ENCODE measurements around the gene CRYBB3. TPM values are rescaled to one million over a fixed set of nuclear protein-coding genes. Genes with fewer than 3 reads are reported as not detected.
"Not testable (repeated sequence)": the region's sequence is repeated elsewhere in the genome, so short reads cannot be mapped to it uniquely, and the experiment has no call there.

Gene CRYBB3
- total RNA-seq, 4 donors from 2014 or later: not detected

DNA sequence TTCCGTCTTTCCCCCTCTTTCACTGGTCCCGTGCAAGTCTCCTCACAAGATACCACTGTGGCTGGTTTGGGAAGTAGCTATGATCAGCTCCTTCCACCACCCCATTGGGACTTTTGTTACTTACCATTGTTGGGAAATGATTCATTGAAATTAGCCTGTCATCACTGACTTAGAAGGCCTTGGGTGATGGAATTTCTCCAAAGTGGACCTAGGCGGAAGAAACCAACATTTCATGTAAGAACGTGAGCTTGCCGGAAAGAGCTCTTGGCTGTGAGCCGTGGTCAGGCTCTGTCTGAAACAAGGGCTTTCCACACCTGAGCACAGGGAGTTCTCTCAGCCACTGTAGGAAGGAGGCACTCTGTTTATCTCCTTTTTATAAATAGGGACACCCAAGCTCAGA, 23.5 kb upstream of the CRYBB3 start:
- Histone ChIP-seq H3K36me3 (peaks cover 0 to 98% of the 10 kb centered on the region in 2 donors), H3K4me1 (no peaks in the 10 kb centered on the region), H3K4me3 (no peak overlapping the region), H3K27ac (no peak overlapping the region), H3K27me3 (no peaks in the 10 kb centered on the region), H3K9me3 (peaks cover 0 to 11% (median 0%) of the 10 kb centered on the region in 3 donors)
- ATAC-seq: no peak
- TF ChIP-seq EP300 (IDR thresholded peaks at IDR 0.05): no peak
- no peak for TF ChIP-seq POLR2A (IDR thresholded peaks at IDR 0.05)
- no peak for TF ChIP-seq POLR2AphosphoS5 (IDR thresholded peaks at IDR 0.05)
- TF ChIP-seq, protein P1, sequence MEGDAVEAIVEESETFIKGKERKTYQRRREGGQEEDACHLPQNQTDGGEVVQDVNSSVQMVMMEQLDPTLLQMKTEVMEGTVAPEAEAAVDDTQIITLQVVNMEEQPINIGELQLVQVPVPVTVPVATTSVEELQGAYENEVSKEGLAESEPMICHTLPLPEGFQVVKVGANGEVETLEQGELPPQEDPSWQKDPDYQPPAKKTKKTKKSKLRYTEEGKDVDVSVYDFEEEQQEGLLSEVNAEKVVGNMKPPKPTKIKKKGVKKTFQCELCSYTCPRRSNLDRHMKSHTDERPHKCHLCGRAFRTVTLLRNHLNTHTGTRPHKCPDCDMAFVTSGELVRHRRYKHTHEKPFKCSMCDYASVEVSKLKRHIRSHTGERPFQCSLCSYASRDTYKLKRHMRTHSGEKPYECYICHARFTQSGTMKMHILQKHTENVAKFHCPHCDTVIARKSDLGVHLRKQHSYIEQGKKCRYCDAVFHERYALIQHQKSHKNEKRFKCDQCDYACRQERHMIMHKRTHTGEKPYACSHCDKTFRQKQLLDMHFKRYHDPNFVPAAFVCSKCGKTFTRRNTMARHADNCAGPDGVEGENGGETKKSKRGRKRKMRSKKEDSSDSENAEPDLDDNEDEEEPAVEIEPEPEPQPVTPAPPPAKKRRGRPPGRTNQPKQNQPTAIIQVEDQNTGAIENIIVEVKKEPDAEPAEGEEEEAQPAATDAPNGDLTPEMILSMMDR (IDR thresholded peaks at IDR 0.05): no peak
- 95% methylated on average over 4 of the region's 6 CpGs; no CpG with 5 or more reads in 1 of the 2 donors for WGBS, 2 donors (ENCODE audit: low coverage in 1 of 2)

DNA sequence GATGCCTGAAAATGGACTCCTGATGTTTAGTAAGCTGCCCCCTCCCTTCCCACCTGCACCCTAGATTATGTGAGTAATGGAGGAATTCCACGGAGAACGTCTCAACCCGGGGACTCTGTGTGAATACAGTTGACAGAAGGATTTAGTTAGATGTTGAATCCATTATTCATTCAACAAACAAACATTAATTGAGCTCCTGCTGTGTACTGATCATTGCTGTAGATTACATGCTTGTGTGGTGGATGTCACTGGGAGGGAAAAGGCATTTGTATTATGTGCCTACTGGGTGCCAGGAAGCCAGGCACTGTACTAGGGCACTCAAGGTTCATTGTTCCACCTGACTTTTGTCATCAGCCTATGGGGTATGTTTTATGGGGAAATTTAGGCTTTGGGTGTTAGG, 22.9 kb upstream of the CRYBB3 start:
- no peak for ATAC-seq
- H3K9me3 ChIP-seq: peaks cover 0 to 11% (median 0%) of the 10 kb centered on the region in 3 donors
- WGBS, 2 donors (ENCODE audit: low coverage in 1 of 2): no CpG with 5 or more reads among the region's 3 CpGs

DNA sequence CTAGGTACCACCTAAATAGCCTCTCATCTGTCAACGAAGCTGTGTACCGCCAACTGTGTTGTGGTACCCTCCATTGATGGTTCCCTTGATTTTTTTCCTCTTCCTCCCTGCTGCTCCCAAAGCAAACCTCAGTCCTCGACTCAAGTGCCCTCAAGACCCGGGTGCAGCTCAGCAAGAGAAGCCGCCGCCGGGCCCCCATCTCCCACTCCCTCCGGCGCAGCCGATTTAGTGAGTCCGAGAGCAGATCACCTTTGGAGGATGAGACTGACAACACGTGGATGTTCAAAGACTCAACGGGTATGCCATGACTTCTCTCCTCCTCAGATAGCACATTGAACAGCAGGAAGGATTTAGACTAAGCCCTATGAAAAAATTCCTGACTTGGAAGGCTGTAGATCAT, 22.4 kb upstream of the CRYBB3 start:
- TF ChIP-seq, protein P1 (IDR thresholded peaks at IDR 0.05): no peak
- TF ChIP-seq POLR2AphosphoS5 (IDR thresholded peaks at IDR 0.05): no peak
- H3K27me3 ChIP-seq: no peaks in the 10 kb centered on the region
- no peaks in the 10 kb centered on the region for H3K4me1 ChIP-seq
- no peak for ATAC-seq
- H3K27ac ChIP-seq: no peak overlapping the region
- 68 to 98% methylated on average over 3 to 7 of the region's 13 CpGs for WGBS, 2 donors (ENCODE audit: low coverage in 1 of 2)
- H3K9me3 ChIP-seq: peaks cover 0 to 11% (median 0%) of the 10 kb centered on the region in 3 donors
- no peak overlapping the region for H3K4me3 ChIP-seq
- peaks cover 0 to 96% of the 10 kb centered on the region in 2 donors for H3K36me3 ChIP-seq

More for the DNA sequence above, 22.9 kb upstream of the CRYBB3 start:
- TF ChIP-seq, protein P1 (IDR thresholded peaks at IDR 0.05): no peak
- TF ChIP-seq POLR2AphosphoS5 (IDR thresholded peaks at IDR 0.05) (no peak), POLR2A (IDR thresholded peaks at IDR 0.05) (no peak), EP300 (IDR thresholded peaks at IDR 0.05) (no peak)
- H3K4me3 ChIP-seq: no peak overlapping the region
- no peak overlapping the region for H3K27ac ChIP-seq
- H3K36me3 ChIP-seq: peaks cover 0 to 97% of the 10 kb centered on the region in 2 donors
- no peaks in the 10 kb centered on the region for H3K4me1 ChIP-seq
- no peaks in the 10 kb centered on the region for H3K27me3 ChIP-seq

DNA sequence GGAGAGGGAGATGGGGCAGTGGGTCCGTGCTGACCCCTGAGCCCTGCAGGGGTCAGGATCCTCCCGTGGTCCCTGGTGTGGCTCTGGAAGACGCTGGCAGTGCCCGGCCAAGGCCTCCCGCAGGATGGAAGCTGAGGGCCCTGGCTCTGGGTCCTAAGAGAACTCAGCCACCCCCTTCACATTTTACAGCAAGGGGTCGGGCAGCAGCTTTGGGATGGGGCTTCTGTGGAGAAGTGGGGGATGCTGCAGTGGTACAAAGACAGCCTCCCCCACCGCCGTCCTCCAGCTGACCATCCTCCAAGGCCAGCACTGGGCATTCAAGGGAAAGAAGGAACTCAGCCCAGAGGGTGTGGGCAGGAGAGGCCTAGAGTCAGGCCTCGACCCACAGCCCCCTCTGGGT, 21.8 kb upstream of the CRYBB3 start:
- Histone ChIP-seq H3K4me3 (no peak overlapping the region), H3K4me1 (no peaks in the 10 kb centered on the region), H3K27me3 (no peaks in the 10 kb centered on the region), H3K9me3 (peaks cover 0 to 11% (median 0%) of the 10 kb centered on the region in 3 donors), H3K36me3 (peaks cover 0 to 96% of the 10 kb centered on the region in 2 donors), H3K27ac (no peak overlapping the region)
- WGBS, 2 donors (ENCODE audit: low coverage in 1 of 2): no CpG with 5 or more reads among the region's 9 CpGs
- no peak for ATAC-seq
- TF ChIP-seq EP300 (IDR thresholded peaks at IDR 0.05): no peak
- TF ChIP-seq, protein P1 (IDR thresholded peaks at IDR 0.05): no peak
- no peak for TF ChIP-seq POLR2A (IDR thresholded peaks at IDR 0.05)
- TF ChIP-seq POLR2AphosphoS5 (IDR thresholded peaks at IDR 0.05): no peak

DNA sequence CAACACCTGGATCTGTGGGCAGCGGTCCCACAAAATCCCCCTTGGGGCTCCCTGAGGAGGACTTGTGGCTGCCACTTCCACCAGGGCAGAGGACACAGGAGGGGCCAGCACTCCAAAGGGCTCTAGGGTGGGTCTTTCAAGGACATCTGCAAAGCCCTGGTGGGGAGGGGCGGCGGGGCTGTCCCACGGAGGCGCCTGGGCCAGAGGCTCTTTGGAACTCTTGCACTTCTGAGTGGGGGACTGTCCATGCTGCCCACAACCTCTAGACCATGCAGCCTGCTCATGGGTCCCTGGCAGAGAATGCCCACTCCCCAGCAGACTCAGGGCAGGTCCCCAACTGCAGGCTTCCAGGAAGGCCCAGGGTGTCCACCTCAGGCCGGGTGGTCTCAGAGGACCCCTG, 21.3 kb upstream of the CRYBB3 start:
- H3K4me3 ChIP-seq, H3K4me1 ChIP-seq, H3K27me3 ChIP-seq, ATAC-seq, H3K27ac ChIP-seq: not testable (repeated sequence)
- Histone ChIP-seq H3K9me3 (peaks cover 0 to 11% (median 0%) of the 10 kb centered on the region in 3 donors), H3K36me3 (peaks cover 0 to 96% of the 10 kb centered on the region in 2 donors)
- 100% methylated on average over 1 of the region's 6 CpGs; no CpG with 5 or more reads in 1 of the 2 donors for WGBS, 2 donors (ENCODE audit: low coverage in 1 of 2)

DNA sequence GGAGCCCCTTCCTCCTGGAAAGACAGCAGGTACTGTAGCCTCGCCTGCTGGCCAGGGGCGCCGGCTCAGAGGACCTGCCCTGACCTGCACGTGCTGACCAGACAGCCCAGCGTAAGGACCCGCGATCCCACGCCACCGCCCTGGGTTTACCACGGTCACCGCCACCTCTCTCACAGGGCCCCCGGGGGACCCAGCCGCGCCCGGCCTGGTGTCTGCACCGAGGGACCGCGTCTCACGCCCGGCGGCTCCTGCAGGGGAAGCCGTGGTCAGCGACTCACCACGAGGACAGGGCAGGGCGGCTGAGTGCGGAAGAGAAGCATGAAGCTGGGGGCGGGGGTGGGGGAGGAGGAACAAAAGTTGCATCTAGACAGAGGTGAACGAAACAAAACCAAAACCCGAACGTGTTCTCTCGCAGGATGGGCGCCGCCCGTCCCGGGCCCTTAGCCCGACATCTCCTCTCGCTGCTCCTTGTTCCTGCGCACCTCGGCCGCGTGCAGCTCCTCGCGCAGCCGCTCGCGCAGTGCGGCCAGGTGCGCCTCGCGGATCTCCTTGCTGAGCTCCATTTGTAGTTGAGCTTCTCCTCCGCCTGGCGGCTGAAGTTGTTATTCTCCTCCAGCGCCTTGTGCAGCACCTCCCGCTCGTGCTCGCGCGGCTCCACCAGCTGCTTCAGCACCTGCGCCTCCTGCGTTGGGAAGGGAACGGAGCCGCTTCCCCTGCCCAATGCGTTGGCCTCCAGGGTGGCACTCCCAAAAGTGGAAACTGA, 20.6 kb upstream of the CRYBB3 start:
- ATAC-seq: peak; percentile 29
- WGBS, 2 donors (ENCODE audit: low coverage in 1 of 2): 60 to 77% methylated on average over 2 to 24 of the region's 63 CpGs
- Histone ChIP-seq H3K36me3 (peaks cover 0 to 99% of the 10 kb centered on the region in 2 donors), H3K9me3 (peaks cover 0 to 11% (median 0%) of the 10 kb centered on the region in 3 donors)
- not testable (repeated sequence) for H3K27ac ChIP-seq, H3K27me3 ChIP-seq, H3K4me3 ChIP-seq, H3K4me1 ChIP-seq
